ENCODE data around the gene MRM1. TPM values are rescaled to one million over a fixed set of nuclear protein-coding genes. Genes with fewer than 3 reads are reported as not detected.

MRM1 gene
- total RNA-seq, 4 donors from 2014 or later = 9.5 to 20.9 (median 11.5) TPM

DNA sequence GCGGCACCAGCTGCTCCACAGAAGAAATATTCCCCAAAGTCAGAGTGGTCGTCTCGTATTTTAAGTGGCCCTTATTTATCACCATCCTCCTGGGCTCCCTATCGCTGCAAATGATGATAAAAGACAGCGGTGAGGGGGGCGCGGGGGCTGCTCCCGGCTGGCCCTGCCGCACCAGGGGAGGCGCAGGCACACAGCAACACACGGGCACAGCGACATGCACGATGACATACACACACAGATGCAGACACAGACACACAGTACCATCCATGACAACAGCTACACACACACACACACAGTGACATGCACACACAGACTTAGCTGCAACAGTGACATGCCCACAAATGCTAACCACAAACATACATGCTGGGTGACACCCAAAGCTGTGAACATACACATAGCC is 52.5 kb downstream of the MRM1 start:
- no peaks in the 10 kb centered on the region for H3K9me3 ChIP-seq
- in situ Hi-C loops (cut with MboI; ENCODE audit: low pct_ligation_motif_present in 1 of 4, low pct_unique_long_range_greater_than_20kb in 1 of 4, low sequenced_read_pairs in 3 of 4) = no loop called here
- no peak overlapping the region for H3K27ac ChIP-seq
- no peak for TF ChIP-seq POLR2AphosphoS5 (IDR thresholded peaks at IDR 0.05)
- no peak for TF ChIP-seq POLR2A (IDR thresholded peaks at IDR 0.05)
- H3K4me3 ChIP-seq = no peak overlapping the region
- intact Hi-C loops (cut with DNase I; ENCODE audit: low total_unique reads) = no loop called here
- H3K27me3 ChIP-seq = peaks cover 27% of the 10 kb centered on the region
- no peak for DNase-seq
- H3K4me1 ChIP-seq = peaks cover 0 to 19% (median 14%) of the 10 kb centered on the region in 4 donors
- 60 to 82% methylated on average over 1 to 13 of the region's 13 CpGs for WGBS, 2 donors (ENCODE audit: low coverage in 1 of 2)
- no peaks in the 10 kb centered on the region for H3K36me3 ChIP-seq

DNA sequence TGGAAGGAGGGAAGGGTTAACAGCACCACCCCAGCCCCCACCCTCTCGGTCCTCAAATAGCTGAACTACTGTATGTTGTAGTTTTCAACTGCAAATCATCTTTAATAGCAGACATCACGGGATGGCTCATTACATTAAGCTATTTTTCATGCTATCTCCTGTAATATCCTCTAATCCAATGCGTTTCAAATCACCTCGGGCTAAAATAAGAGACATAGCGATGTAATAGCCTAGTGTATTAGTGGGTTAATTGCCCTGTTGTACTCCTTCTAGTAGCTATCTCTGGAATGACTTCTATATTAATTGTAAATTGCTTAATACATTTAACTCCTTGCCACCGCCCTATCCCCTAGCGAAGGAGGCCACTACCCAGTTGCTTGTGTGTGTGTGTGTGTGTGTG is 54.3 kb downstream of the MRM1 start:
- intact Hi-C loops (cut with DNase I; ENCODE audit: low total_unique reads) = no loop called here
- Histone ChIP-seq H3K27ac (no peak overlapping the region), H3K27me3 (peaks cover 30% of the 10 kb centered on the region), H3K4me1 (peaks cover 0 to 19% (median 14%) of the 10 kb centered on the region in 4 donors), H3K9me3 (no peaks in the 10 kb centered on the region), H3K4me3 (no peak overlapping the region), H3K36me3 (no peaks in the 10 kb centered on the region)
- 83 to 90% methylated on average over 3 to 7 of the region's 7 CpGs for WGBS, 2 donors (ENCODE audit: low coverage in 1 of 2)
- in situ Hi-C loops (cut with MboI; ENCODE audit: low pct_ligation_motif_present in 1 of 4, low pct_unique_long_range_greater_than_20kb in 1 of 4, low sequenced_read_pairs in 3 of 4) = no loop called here
- DNase-seq = no peak
- no peak for TF ChIP-seq EP300 (IDR thresholded peaks at IDR 0.05; ENCODE audit: low read depth)
- TF ChIP-seq POLR2A (IDR thresholded peaks at IDR 0.05) = no peak
- TF ChIP-seq, protein P1, sequence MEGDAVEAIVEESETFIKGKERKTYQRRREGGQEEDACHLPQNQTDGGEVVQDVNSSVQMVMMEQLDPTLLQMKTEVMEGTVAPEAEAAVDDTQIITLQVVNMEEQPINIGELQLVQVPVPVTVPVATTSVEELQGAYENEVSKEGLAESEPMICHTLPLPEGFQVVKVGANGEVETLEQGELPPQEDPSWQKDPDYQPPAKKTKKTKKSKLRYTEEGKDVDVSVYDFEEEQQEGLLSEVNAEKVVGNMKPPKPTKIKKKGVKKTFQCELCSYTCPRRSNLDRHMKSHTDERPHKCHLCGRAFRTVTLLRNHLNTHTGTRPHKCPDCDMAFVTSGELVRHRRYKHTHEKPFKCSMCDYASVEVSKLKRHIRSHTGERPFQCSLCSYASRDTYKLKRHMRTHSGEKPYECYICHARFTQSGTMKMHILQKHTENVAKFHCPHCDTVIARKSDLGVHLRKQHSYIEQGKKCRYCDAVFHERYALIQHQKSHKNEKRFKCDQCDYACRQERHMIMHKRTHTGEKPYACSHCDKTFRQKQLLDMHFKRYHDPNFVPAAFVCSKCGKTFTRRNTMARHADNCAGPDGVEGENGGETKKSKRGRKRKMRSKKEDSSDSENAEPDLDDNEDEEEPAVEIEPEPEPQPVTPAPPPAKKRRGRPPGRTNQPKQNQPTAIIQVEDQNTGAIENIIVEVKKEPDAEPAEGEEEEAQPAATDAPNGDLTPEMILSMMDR (IDR thresholded peaks at IDR 0.05) = no peak
- TF ChIP-seq POLR2AphosphoS5 (IDR thresholded peaks at IDR 0.05) = no peak

DNA sequence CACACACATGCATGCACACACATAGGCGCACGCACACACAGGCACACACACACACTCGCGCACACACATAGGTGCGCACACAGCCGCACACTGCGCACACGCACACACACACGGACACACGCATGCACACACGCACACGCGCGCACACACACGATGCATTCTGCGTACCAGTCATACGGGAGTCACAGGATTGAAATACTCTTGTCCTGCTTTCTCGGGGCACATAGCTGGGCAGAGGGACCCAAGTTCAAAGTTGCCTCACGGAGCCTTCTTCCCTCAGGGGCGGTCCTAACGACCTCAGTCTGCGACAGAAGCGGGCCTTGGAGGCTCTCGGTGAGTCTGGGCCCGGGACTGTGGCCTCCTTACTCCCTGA is 56.0 kb downstream of the MRM1 start:
- 66% methylated on average over 25 of the region's 25 CpGs; no CpG with 5 or more reads in 1 of the 2 donors for WGBS, 2 donors (ENCODE audit: low coverage in 1 of 2)
- no peak for TF ChIP-seq EP300 (IDR thresholded peaks at IDR 0.05; ENCODE audit: low read depth)
- TF ChIP-seq POLR2A (IDR thresholded peaks at IDR 0.05) = no peak
- in situ Hi-C loops (cut with MboI; ENCODE audit: low pct_ligation_motif_present in 1 of 4, low pct_unique_long_range_greater_than_20kb in 1 of 4, low sequenced_read_pairs in 3 of 4) = no loop called here
- peak overlapping the region in 1 of 4 donors; percentile 4 for H3K27ac ChIP-seq
- peaks cover 0 to 19% (median 14%) of the 10 kb centered on the region in 4 donors for H3K4me1 ChIP-seq
- no peak for DNase-seq
- peaks cover 30% of the 10 kb centered on the region for H3K27me3 ChIP-seq
- H3K36me3 ChIP-seq = no peaks in the 10 kb centered on the region
- H3K9me3 ChIP-seq = no peaks in the 10 kb centered on the region
- peak overlapping the region; percentile 21 to 57 (median 35) for H3K4me3 ChIP-seq
- intact Hi-C loops (cut with DNase I; ENCODE audit: low total_unique reads) = no loop called here

DNA sequence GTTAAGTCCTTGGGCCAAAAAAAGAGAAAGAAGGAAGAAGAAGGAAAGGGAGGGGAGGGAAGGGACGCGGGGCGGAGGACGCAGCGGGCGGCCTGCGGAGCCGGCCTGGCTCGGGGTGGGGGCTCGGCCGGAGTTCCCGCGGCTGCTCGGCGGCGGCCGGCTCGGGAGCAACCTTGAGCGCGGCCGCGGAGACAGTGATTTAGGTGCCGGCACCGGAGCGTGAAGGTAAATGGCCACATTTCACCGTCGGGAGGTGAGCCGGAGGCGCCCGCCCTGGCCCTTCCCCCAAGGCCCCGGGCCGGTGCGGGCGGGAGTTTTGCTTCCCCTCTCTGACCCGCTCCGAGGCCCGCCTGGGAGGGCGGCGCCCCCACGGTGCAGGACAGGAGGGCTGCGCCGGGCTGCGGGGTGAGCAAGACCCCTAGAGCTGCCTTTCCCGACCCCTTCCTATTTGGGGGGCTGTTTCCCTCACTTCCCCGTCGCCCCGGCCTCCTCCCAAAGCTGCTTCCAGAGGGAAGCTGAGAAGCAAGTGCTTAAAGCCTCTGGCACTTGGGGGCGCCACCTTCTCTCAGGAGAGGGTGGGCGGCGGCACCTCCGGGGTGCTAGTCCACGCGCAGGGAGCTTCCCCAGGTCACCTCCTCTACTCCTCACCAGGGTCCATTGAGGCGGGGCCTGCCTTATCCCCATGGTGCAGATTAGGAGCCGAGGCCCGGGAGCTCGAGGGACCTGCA is 56.5 kb downstream of the MRM1 start:
- TF ChIP-seq, protein P1 (IDR thresholded peaks at IDR 0.05) = peak in 2 of 5 experiments; percentile 14 to 21
- no peak for TF ChIP-seq POLR2A (IDR thresholded peaks at IDR 0.05)
- DNase-seq = peak; percentile 48
- Histone ChIP-seq H3K9me3 (no peaks in the 10 kb centered on the region), H3K36me3 (no peaks in the 10 kb centered on the region), H3K27ac (peak overlapping the region in 1 of 4 donors; percentile 4), H3K4me3 (peak overlapping the region; percentile 21 to 57 (median 35)), H3K27me3 (peaks cover 30% of the 10 kb centered on the region), H3K4me1 (peaks cover 0 to 16% (median 13%) of the 10 kb centered on the region in 4 donors)
- WGBS, 2 donors (ENCODE audit: low coverage in 1 of 2) = 9% methylated on average over 54 of the region's 57 CpGs; no CpG with 5 or more reads in 1 of the 2 donors
- intact Hi-C loops (cut with DNase I; ENCODE audit: low total_unique reads) = no loop called here
- in situ Hi-C loops (cut with MboI; ENCODE audit: low pct_ligation_motif_present in 1 of 4, low pct_unique_long_range_greater_than_20kb in 1 of 4, low sequenced_read_pairs in 3 of 4) = no loop called here

Other genes starting within 250 kb of the MRM1 start
- gene TBC1D3H, start 213.1 kb upstream of the MRM1 start, total RNA-seq = not detected
- 10 to 100 TPM in 3 of 4 donors, 1 to 10 TPM in 1; 6.7 to 38.6 (median 27.2) TPM for gene ZNHIT3, start 114.9 kb upstream of the MRM1 start, total RNA-seq
- 100 to 1,000 TPM in 3 of 4 donors, 10 to 100 TPM in 1; 94.2 to 230 (median 159) TPM for gene MYO19, start 66.7 kb upstream of the MRM1 start, total RNA-seq
- gene PIGW, start 66.6 kb upstream of the MRM1 start, total RNA-seq = 1 to 10 TPM in 3 of 4 donors, not detected in 1; 2.6 to 4.6 (median 4.4) TPM
- gene GGNBP2, start 56.7 kb upstream of the MRM1 start, total RNA-seq = 100 to 1,000 TPM in 2 of 4 donors, 10 to 100 TPM in 2; 48.6 to 128 (median 91.6) TPM
- gene DHRS11, start 9.7 kb upstream of the MRM1 start, total RNA-seq = 100 to 1,000 TPM in 3 of 4 donors, 10 to 100 TPM in 1; 93.1 to 307 (median 214) TPM

Data from transverse colon (tissue), 4 donors.